Measurements from ENCODE around the gene CLEC7A. TPM values are rescaled to one million over a fixed set of nuclear protein-coding genes. Genes with fewer than 3 reads are reported as not detected.

The CLEC7A gene
- total and polyA plus RNA-seq, 5 donors from 2014 or later, result 0.40 to 0.88 (median 0.76) TPM; not detected in 2

DNA sequence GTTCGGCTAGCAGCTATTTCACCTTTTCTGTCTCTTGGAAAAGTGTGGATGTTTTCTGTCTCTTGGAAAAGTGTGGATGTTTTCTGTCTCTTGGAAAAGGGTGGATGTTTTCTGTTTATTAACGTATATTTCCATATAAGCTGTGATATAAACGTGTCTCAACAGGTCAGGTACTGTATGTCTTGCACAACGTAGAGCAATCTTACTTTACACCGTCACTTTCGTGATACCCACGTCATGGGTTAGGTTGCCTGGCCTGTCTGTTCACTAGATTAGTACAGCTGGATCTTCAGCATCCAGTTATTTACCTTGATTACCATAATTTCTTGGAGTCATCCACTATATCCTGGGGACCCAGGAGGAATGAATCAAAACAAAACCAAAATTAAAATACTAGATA, 14.1 kb downstream of the CLEC7A start:
- Histone ChIP-seq H3K36me3 (ENCODE audit: control insufficient read depth, insufficient read depth, low read length) (no peaks in the 10 kb centered on the region), H3K9me3 (ENCODE audit: control insufficient read depth in 2 of 2, low read length in 2 of 2) (no peaks in the 10 kb centered on the region), H3K27ac (ENCODE audit: insufficient read depth, low read length, poor library complexity, severe bottlenecking) (no peak overlapping the region), H3K4me3 (ENCODE audit: low read depth, low read length) (no peak overlapping the region), H3K27me3 (ENCODE audit: control insufficient read depth, insufficient read depth, low read length) (no peaks in the 10 kb centered on the region), H3K4me1 (ENCODE audit: control insufficient read depth, insufficient read depth, low read length, poor library complexity, severe bottlenecking) (no peaks in the 10 kb centered on the region)
- Mint-ChIP-seq H3K4me3 (no peak overlapping the region), H3K4me1 (peaks cover 0 to 4% (median 0%) of the 10 kb centered on the region in 4 donors), H3K36me3 (no peaks in the 10 kb centered on the region), H3K27ac (no peak overlapping the region), H3K27me3 (peaks cover 11% of the 10 kb centered on the region), H3K9me3 (peaks cover 0 to 4% (median 0%) of the 10 kb centered on the region in 7 donors)
- ATAC-seq (ENCODE audit: low read depth in 2 of 2), result no peak
- DNase-seq, result no peak

DNA sequence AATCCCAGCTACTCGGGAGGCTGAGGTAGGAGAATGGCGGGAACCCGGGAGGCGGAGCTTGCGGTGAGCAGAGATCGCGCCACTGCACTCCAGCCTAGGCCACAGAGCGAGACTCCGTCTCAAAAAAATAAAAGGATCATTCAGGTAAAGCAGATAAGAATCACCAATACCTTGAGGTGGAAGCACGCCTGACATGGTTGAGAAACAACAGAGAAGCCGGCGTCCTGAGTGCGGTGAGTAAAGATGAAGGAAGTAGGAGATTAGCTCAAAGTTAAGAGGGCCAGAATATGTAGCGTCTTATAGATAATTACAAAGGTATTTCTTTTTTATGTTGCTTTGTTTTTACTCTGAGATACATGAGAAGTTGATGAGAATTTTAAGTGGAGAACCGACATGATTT, 14.7 kb downstream of the CLEC7A start:
- Mint-ChIP-seq H3K36me3 (no peaks in the 10 kb centered on the region), H3K27ac (no peak overlapping the region), H3K9me3 (peaks cover 0 to 4% (median 0%) of the 10 kb centered on the region in 7 donors), H3K27me3 (peaks cover 11% of the 10 kb centered on the region), H3K4me3 (no peak overlapping the region), H3K4me1 (peaks cover 0 to 4% (median 0%) of the 10 kb centered on the region in 4 donors)
- Histone ChIP-seq H3K36me3 (ENCODE audit: control insufficient read depth, insufficient read depth, low read length) (no peaks in the 10 kb centered on the region), H3K4me1 (ENCODE audit: control insufficient read depth, insufficient read depth, low read length, poor library complexity, severe bottlenecking) (no peaks in the 10 kb centered on the region), H3K9me3 (ENCODE audit: control insufficient read depth in 2 of 2, low read length in 2 of 2) (no peaks in the 10 kb centered on the region), H3K4me3 (ENCODE audit: low read depth, low read length) (no peak overlapping the region), H3K27me3 (ENCODE audit: control insufficient read depth, insufficient read depth, low read length) (no peaks in the 10 kb centered on the region), H3K27ac (ENCODE audit: insufficient read depth, low read length, poor library complexity, severe bottlenecking) (no peak overlapping the region)
- no peak for ATAC-seq (ENCODE audit: low read depth in 2 of 2)
- DNase-seq, result no peak

DNA sequence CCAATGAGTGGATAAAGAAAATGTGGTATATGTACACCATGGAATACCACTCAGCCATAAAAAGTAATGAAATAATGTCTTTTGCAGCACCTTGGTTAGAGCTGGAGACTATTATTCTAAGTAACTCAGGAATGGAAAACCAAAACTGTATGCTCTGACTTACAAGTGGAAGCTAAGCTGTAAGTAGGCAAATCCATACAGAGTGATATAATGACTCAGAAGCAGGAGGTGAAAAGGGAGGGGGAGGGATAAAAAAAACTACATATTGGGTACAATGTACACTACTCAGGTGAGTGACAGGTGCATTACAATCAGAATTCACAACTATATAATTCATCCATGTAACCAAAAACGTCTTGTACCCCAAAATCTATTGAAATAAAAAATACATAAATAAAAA, 16.1 kb downstream of the CLEC7A start:
- Histone ChIP-seq H3K27ac (ENCODE audit: insufficient read depth, low read length, poor library complexity, severe bottlenecking) (no peak overlapping the region), H3K4me1 (ENCODE audit: control insufficient read depth, insufficient read depth, low read length, poor library complexity, severe bottlenecking) (no peaks in the 10 kb centered on the region), H3K27me3 (ENCODE audit: control insufficient read depth, insufficient read depth, low read length) (no peaks in the 10 kb centered on the region), H3K9me3 (ENCODE audit: control insufficient read depth in 2 of 2, low read length in 2 of 2) (no peaks in the 10 kb centered on the region), H3K36me3 (ENCODE audit: control insufficient read depth, insufficient read depth, low read length) (no peaks in the 10 kb centered on the region), H3K4me3 (ENCODE audit: low read depth, low read length) (no peak overlapping the region)
- H3K36me3 Mint-ChIP-seq, result no peaks in the 10 kb centered on the region
- peaks cover 17% of the 10 kb centered on the region for H3K27me3 Mint-ChIP-seq
- peaks cover 0 to 1% (median 0%) of the 10 kb centered on the region in 7 donors for H3K9me3 Mint-ChIP-seq
- ATAC-seq (ENCODE audit: low read depth in 2 of 2), result no peak
- DNase-seq, result no peak
- H3K4me3 Mint-ChIP-seq, result no peak overlapping the region
- H3K4me1 Mint-ChIP-seq, result no peaks in the 10 kb centered on the region
- H3K27ac Mint-ChIP-seq, result no peak overlapping the region

DNA sequence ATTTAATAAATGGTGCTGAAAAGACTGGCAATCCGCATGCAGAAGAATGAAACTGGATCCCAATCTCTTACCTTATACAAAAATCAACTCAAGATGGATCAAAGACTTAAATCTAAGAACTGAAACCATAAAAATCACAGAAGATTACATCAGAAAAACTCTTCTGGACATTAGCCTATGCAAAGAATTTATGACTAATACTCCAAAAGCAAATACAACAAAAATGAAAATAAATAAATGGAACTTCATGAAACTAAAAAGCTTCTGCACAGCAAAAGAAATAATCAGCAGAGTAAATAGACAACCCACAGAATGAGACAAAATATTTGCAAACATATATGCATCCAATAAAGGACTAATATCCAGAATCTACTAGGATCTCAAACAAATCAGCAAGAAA, 16.9 kb downstream of the CLEC7A start:
- Histone ChIP-seq H3K27me3 (ENCODE audit: control insufficient read depth, insufficient read depth, low read length) (no peaks in the 10 kb centered on the region), H3K9me3 (ENCODE audit: control insufficient read depth in 2 of 2, low read length in 2 of 2) (no peaks in the 10 kb centered on the region), H3K36me3 (ENCODE audit: control insufficient read depth, insufficient read depth, low read length) (no peaks in the 10 kb centered on the region), H3K4me1 (ENCODE audit: control insufficient read depth, insufficient read depth, low read length, poor library complexity, severe bottlenecking) (no peaks in the 10 kb centered on the region), H3K4me3 (ENCODE audit: low read depth, low read length) (no peak overlapping the region), H3K27ac (ENCODE audit: insufficient read depth, low read length, poor library complexity, severe bottlenecking) (no peak overlapping the region)
- no peaks in the 10 kb centered on the region for H3K36me3 Mint-ChIP-seq
- ATAC-seq (ENCODE audit: low read depth in 2 of 2) (no peak), DNase-seq (no peak)
- no peak overlapping the region for H3K27ac Mint-ChIP-seq
- no peak overlapping the region for H3K4me3 Mint-ChIP-seq
- no peaks in the 10 kb centered on the region for H3K4me1 Mint-ChIP-seq
- H3K9me3 Mint-ChIP-seq, result peaks cover 0 to 1% (median 0%) of the 10 kb centered on the region in 7 donors
- peaks cover 17% of the 10 kb centered on the region for H3K27me3 Mint-ChIP-seq

DNA sequence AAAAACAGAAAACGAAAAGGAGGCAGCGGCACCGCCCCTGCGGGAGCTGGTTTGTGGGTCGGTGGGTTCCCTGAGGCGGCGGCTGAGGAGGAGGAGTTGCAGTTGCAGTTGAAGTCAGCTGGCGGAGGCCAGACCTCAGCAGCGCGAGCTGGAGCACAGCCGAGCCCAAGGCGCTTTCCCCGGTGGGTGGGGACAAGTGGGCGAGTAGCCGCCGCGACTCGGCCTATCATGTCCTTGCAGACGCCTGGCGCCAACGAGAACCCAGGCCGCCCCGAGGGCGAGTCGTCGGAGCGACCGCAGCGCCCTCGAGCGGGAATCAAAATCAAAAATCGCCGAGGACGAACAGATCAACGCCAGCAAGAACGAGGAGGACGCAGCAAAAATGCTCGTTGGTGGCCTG, 18.5 kb downstream of the CLEC7A start:
- Mint-ChIP-seq H3K9me3 (peaks cover 0 to 1% (median 0%) of the 10 kb centered on the region in 7 donors), H3K36me3 (no peaks in the 10 kb centered on the region), H3K4me3 (no peak overlapping the region), H3K27ac (no peak overlapping the region), H3K4me1 (no peaks in the 10 kb centered on the region), H3K27me3 (peaks cover 17% of the 10 kb centered on the region)
- Histone ChIP-seq H3K36me3 (ENCODE audit: control insufficient read depth, insufficient read depth, low read length) (no peaks in the 10 kb centered on the region), H3K4me3 (ENCODE audit: low read depth, low read length) (no peak overlapping the region), H3K27me3 (ENCODE audit: control insufficient read depth, insufficient read depth, low read length) (no peaks in the 10 kb centered on the region), H3K9me3 (ENCODE audit: control insufficient read depth in 2 of 2, low read length in 2 of 2) (no peaks in the 10 kb centered on the region), H3K27ac (ENCODE audit: insufficient read depth, low read length, poor library complexity, severe bottlenecking) (no peak overlapping the region), H3K4me1 (ENCODE audit: control insufficient read depth, insufficient read depth, low read length, poor library complexity, severe bottlenecking) (no peaks in the 10 kb centered on the region)
- no peak for DNase-seq
- ATAC-seq (ENCODE audit: low read depth in 2 of 2), result no peak

DNA sequence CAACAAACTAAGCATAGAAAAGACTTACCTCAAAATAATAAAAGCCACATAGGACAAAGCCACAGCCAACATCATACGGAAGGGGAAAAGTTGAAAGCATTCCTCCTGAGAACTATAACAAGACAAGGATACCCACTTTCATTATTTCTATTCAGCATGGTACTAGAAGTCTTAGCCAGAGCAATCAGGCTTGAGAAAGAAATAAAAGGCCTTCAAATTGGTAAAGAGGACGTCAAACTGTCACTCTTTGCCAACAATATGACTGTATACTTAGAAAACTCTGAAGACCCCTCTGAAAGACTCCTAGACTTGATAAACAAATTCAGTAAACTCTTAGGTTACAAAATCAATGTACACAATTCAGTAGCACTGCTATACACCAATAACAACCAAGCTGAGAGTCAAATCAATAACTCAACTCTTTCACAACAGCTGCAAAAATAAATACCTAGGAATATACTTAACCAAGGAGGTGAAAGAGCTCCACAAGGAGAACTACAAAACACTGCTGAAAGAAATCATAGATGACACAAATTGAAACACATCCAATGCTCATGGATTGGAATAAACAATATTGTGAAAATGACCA, 19.6 kb downstream of the CLEC7A start:
- Histone ChIP-seq H3K4me3 (ENCODE audit: low read depth, low read length) (no peak overlapping the region), H3K27me3 (ENCODE audit: control insufficient read depth, insufficient read depth, low read length) (no peaks in the 10 kb centered on the region), H3K4me1 (ENCODE audit: control insufficient read depth, insufficient read depth, low read length, poor library complexity, severe bottlenecking) (no peaks in the 10 kb centered on the region), H3K9me3 (ENCODE audit: control insufficient read depth in 2 of 2, low read length in 2 of 2) (no peaks in the 10 kb centered on the region), H3K27ac (ENCODE audit: insufficient read depth, low read length, poor library complexity, severe bottlenecking) (no peak overlapping the region), H3K36me3 (ENCODE audit: control insufficient read depth, insufficient read depth, low read length) (no peaks in the 10 kb centered on the region)
- ATAC-seq (ENCODE audit: low read depth in 2 of 2) (no peak), DNase-seq (no peak)
- no peaks in the 10 kb centered on the region for H3K36me3 Mint-ChIP-seq
- no peaks in the 10 kb centered on the region for H3K4me1 Mint-ChIP-seq
- no peak overlapping the region for H3K4me3 Mint-ChIP-seq
- H3K9me3 Mint-ChIP-seq, result peaks cover 0 to 5% (median 0%) of the 10 kb centered on the region in 7 donors
- no peak overlapping the region for H3K27ac Mint-ChIP-seq
- H3K27me3 Mint-ChIP-seq, result peaks cover 25% of the 10 kb centered on the region

DNA sequence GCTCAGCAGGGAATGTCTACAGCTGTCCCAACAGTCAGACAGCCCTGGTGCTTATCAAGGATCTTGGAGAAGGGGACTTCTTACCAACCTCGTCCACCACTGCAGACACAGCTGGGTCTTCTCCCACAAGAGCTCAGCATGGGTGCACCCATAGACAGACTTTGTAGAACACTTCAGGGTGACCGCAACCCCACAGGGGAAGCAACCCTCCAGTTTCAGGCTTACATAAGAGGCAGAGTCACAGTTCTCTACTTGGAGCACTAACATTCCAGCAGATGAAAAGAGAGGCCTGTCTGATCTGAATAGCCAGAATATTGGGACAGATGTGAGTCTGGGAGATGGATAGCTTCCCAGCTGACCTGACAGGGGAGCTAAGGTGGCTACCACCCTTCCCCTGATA, 27.7 kb downstream of the CLEC7A start:
- no peak overlapping the region for H3K27ac ChIP-seq (ENCODE audit: insufficient read depth, low read length, poor library complexity, severe bottlenecking)
- no peak for ATAC-seq (ENCODE audit: low read depth in 2 of 2)
- no peak overlapping the region for H3K4me3 Mint-ChIP-seq
- DNase-seq, result no peak
- H3K27me3 Mint-ChIP-seq, result peaks cover 22% of the 10 kb centered on the region
- no peaks in the 10 kb centered on the region for H3K27me3 ChIP-seq (ENCODE audit: control insufficient read depth, insufficient read depth, low read length)
- H3K4me3 ChIP-seq (ENCODE audit: low read depth, low read length), result no peak overlapping the region
- no peaks in the 10 kb centered on the region for H3K4me1 Mint-ChIP-seq
- no peak overlapping the region for H3K27ac Mint-ChIP-seq
- no peaks in the 10 kb centered on the region for H3K36me3 ChIP-seq (ENCODE audit: control insufficient read depth, insufficient read depth, low read length)
- H3K4me1 ChIP-seq (ENCODE audit: control insufficient read depth, insufficient read depth, low read length, poor library complexity, severe bottlenecking), result no peaks in the 10 kb centered on the region
- peaks cover 0 to 8% (median 6%) of the 10 kb centered on the region in 7 donors for H3K9me3 Mint-ChIP-seq
- H3K9me3 ChIP-seq (ENCODE audit: control insufficient read depth in 2 of 2, low read length in 2 of 2), result no peaks in the 10 kb centered on the region
- H3K36me3 Mint-ChIP-seq, result no peaks in the 10 kb centered on the region

DNA sequence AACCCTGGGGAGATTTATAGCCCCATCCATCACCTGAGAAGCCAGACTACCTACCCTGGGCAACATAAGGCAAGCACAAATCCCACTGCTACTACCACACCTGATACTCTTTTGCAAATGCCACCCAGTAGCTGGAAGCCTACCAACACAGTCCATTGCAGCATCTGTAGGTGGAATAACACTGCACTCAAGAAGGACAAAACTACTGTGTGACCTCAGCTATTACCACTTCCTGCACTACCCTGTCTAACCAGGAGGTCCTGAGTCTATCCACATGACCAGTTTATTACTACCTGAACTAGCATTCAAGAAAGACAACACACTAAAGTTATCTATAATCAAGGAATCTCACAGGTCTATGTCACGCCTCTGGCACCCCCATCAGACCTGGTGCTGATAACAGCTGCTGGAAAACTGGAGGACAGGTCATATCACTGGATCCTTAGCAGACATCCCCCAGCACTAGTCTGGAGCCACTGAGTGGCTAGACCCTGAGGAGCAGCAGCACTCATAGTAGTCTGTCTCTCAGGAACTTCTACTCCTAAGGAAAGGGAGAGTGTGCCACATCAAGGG, 28.3 kb downstream of the CLEC7A start:
- Histone ChIP-seq H3K27me3 (ENCODE audit: control insufficient read depth, insufficient read depth, low read length) (no peaks in the 10 kb centered on the region), H3K4me3 (ENCODE audit: low read depth, low read length) (no peak overlapping the region), H3K36me3 (ENCODE audit: control insufficient read depth, insufficient read depth, low read length) (no peaks in the 10 kb centered on the region), H3K9me3 (ENCODE audit: control insufficient read depth in 2 of 2, low read length in 2 of 2) (no peaks in the 10 kb centered on the region), H3K27ac (ENCODE audit: insufficient read depth, low read length, poor library complexity, severe bottlenecking) (no peak overlapping the region), H3K4me1 (ENCODE audit: control insufficient read depth, insufficient read depth, low read length, poor library complexity, severe bottlenecking) (no peaks in the 10 kb centered on the region)
- Mint-ChIP-seq H3K9me3 (peaks cover 0 to 8% (median 6%) of the 10 kb centered on the region in 7 donors), H3K4me1 (no peaks in the 10 kb centered on the region), H3K27ac (no peak overlapping the region), H3K36me3 (no peaks in the 10 kb centered on the region), H3K27me3 (peaks cover 22% of the 10 kb centered on the region), H3K4me3 (no peak overlapping the region)
- DNase-seq (no peak), ATAC-seq (ENCODE audit: low read depth in 2 of 2) (no peak)
